Neural crest cell (in vitro differentiated cells): ENCODE measurements around the gene DUSP8. TPM values are rescaled to one million over a fixed set of nuclear protein-coding genes. Genes with fewer than 3 reads are reported as not detected.

Experiments
- DNase-seq: peaks from one replicate; pipeline ENCODE4 v3.0.0; 2021; ENCODE audit warnings: low read depth, mixed read lengths, low spot score
- H3K27ac Mint-ChIP-seq: one replicate; pipeline ENCODE4 v1.8.0; 2021; ENCODE audit warnings: mild to moderate bottlenecking, mixed read lengths; ENCODE audit not compliant: unreplicated experiment
- H3K27me3 Mint-ChIP-seq: 2 replicates; pipeline ENCODE4 v1.8.0; 2021; ENCODE audit warnings: low read depth, mild to moderate bottlenecking, mixed read lengths
- H3K36me3 Mint-ChIP-seq: 2 replicates; pipeline ENCODE4 v1.8.0; 2021; ENCODE audit warnings: low read depth, mild to moderate bottlenecking, mixed read lengths
- H3K4me1 Mint-ChIP-seq: 2 replicates; pipeline ENCODE4 v1.8.0; 2021; ENCODE audit warnings: mixed read lengths
- H3K4me3 Mint-ChIP-seq: one replicate; pipeline ENCODE4 v1.8.0; 2021; ENCODE audit warnings: mild to moderate bottlenecking, mixed read lengths
- H3K9me3 Mint-ChIP-seq: 2 replicates; pipeline ENCODE4 v1.8.0; 2021; ENCODE audit warnings: mixed read lengths
- total RNA-seq: library from RNA; stranded (reverse); gene quantifications from 2 replicates; pipeline ENCODE4 v1.2.1, GENCODE V29; 2021
- TF ChIP-seq, protein P1 (sequence below): fragments of 200-600 bp; sonication (generic); conservative IDR thresholded peaks from 2 replicates; pipeline ENCODE4 v1.5.0; 2021; ENCODE audit warnings: antibody characterized with exemption, mild to moderate bottlenecking

DUSP8 gene
- total RNA-seq, 1 donor from 2014 or later = 10.1 TPM

DNA sequence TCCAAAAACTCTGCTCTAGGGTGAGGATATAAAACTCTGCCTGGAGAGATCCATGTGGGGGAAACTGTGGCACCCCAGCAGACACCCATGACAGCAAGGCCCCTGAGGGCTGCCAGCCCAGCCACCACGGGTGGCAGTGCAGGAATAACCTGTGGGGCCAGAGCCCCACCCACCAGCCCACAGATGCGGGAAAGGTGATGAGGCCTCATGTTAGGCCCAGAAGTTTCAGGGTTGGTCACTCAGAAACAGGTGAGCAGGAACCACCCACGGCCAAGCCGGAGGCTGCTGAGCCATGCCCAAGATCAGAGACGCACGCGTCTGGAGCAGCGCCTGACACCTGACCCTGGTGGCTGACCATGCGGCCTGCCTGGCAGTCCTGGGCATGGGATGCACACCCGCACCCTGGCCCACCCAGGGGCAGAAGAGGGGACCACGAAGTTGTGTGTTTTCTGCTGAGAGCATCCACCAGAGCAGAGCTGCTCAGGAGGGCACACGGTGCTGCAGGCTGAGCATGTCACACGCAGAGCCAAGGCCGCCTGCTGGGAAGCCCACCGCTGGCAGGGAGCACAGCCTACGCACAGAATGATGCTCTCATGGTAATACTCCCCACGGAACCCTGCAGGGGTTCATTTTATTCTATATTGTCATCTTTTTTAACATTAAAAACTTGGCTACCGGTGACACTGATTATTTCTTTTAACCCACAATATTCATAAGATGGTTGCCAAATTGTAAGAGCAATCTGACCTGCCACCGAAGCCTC, 41.2 kb downstream of the DUSP8 start:
- Mint-ChIP-seq H3K9me3 (no peaks in the 10 kb centered on the region), H3K27me3 (no peaks in the 10 kb centered on the region), H3K4me3 (no peak overlapping the region), H3K36me3 (no peaks in the 10 kb centered on the region), H3K4me1 (no peaks in the 10 kb centered on the region), H3K27ac (no peak overlapping the region)
- DNase-seq = no peak
- TF ChIP-seq, protein P1, sequence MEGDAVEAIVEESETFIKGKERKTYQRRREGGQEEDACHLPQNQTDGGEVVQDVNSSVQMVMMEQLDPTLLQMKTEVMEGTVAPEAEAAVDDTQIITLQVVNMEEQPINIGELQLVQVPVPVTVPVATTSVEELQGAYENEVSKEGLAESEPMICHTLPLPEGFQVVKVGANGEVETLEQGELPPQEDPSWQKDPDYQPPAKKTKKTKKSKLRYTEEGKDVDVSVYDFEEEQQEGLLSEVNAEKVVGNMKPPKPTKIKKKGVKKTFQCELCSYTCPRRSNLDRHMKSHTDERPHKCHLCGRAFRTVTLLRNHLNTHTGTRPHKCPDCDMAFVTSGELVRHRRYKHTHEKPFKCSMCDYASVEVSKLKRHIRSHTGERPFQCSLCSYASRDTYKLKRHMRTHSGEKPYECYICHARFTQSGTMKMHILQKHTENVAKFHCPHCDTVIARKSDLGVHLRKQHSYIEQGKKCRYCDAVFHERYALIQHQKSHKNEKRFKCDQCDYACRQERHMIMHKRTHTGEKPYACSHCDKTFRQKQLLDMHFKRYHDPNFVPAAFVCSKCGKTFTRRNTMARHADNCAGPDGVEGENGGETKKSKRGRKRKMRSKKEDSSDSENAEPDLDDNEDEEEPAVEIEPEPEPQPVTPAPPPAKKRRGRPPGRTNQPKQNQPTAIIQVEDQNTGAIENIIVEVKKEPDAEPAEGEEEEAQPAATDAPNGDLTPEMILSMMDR = no peak

DNA sequence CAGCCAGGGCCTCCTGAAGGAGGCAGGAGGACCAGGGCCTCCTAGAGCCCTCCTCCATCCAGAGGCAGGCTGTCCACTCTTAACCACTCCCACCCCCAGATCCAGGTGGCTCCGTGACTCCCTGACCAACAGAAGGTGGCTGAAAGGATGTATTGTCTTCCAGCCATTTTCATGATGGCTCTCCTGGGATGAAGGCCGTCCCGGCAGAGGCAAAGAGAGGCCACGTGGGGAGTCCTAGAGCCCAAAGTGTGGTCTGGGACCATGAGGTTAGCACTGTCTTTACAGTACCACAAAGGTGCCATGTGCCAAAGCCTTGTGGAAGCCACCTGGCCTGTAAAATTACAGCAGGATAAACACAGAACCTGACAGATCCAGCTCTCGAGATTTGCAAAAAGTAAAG, 42.3 kb downstream of the DUSP8 start:
- DNase-seq = no peak
- H3K27me3 Mint-ChIP-seq = no peaks in the 10 kb centered on the region
- no peaks in the 10 kb centered on the region for H3K36me3 Mint-ChIP-seq
- H3K9me3 Mint-ChIP-seq = no peaks in the 10 kb centered on the region
- TF ChIP-seq, protein P1 = no peak
- no peak overlapping the region for H3K27ac Mint-ChIP-seq
- no peaks in the 10 kb centered on the region for H3K4me1 Mint-ChIP-seq
- H3K4me3 Mint-ChIP-seq = no peak overlapping the region

DNA sequence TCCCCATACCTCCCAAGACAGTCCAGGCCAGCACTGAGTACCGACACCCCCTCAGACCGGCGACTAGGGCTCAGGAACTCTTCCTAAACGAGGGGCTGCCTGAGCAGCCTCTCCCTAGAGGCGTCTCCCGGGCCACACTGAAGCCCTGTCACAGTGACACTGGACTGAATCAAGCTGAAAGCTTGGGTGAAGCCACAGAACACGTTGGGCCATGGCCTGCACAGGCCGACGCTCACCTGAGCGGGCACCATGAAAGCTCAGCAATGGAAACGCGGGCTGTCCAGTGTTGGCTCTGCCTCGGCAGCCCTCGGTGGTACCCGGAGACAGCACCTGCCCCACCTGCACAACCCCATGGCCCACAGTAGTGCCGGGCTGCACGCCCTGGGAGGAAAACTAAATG, 42.8 kb downstream of the DUSP8 start:
- Mint-ChIP-seq H3K36me3 (no peaks in the 10 kb centered on the region), H3K4me1 (no peaks in the 10 kb centered on the region), H3K27me3 (no peaks in the 10 kb centered on the region), H3K4me3 (no peak overlapping the region), H3K27ac (no peak overlapping the region), H3K9me3 (no peaks in the 10 kb centered on the region)
- TF ChIP-seq, protein P1 = no peak
- DNase-seq = no peak

DNA sequence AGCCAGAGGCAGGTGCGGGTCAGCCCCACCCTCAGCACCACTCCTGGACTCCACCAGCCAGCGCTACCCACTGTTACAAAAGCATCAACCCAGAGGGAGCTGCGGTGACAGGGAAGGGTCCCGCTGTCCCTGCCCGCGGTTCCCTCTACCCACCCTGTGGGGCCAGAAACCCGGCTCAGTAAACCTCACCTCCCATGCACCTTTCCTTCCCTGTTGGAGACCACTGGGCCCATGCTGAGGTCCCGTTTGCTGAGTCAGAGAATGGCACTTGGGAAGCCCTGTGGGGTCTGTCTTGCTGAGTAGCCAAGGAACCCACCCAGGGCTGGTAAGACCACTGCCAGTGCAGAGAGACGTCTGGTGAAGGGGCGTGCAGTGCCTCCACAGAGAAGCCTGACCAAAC, 43.4 kb downstream of the DUSP8 start:
- Mint-ChIP-seq H3K9me3 (no peaks in the 10 kb centered on the region), H3K27me3 (no peaks in the 10 kb centered on the region), H3K4me3 (no peak overlapping the region), H3K36me3 (no peaks in the 10 kb centered on the region), H3K27ac (no peak overlapping the region), H3K4me1 (no peaks in the 10 kb centered on the region)
- TF ChIP-seq, protein P1 = no peak
- no peak for DNase-seq

DNA sequence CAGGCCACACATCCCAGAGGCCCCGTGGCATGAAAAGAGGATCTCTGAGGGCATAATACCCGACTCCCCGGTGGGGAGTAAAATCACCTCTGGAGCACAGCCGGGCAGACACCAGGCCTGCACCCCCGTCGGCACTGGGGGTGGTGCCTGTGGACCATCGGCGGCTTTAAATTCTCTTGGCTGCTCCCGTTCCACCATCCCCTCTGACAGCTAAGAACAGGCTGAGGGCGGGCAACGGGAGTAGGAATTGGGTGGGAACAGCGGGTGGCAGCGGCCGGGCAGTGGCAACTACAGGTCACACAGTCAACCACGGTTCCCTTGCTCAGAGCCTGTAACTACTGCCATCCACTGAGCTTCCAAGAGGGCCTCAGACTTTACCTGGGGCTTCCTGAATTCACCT, 45.3 kb downstream of the DUSP8 start:
- no peak for DNase-seq
- no peaks in the 10 kb centered on the region for H3K4me1 Mint-ChIP-seq
- H3K36me3 Mint-ChIP-seq = no peaks in the 10 kb centered on the region
- H3K27ac Mint-ChIP-seq = peak overlapping the region; percentile 52
- H3K27me3 Mint-ChIP-seq = no peaks in the 10 kb centered on the region
- TF ChIP-seq, protein P1 = no peak
- no peaks in the 10 kb centered on the region for H3K9me3 Mint-ChIP-seq
- no peak overlapping the region for H3K4me3 Mint-ChIP-seq
